Epidermal melanocyte (primary cell): ENCODE data around the gene TMEM171.

Experiments used
- DNase-seq: peaks from one replicate; pipeline ENCODE4 v3.0.0; 2011; ENCODE audit warnings: low spot score; ENCODE audit not compliant: insufficient read length

The TMEM171 gene

GRCh38 chr5:73119451-73120157 is 771 bp upstream of the TMEM171 start:
- no peak for DNase-seq

DNA sequence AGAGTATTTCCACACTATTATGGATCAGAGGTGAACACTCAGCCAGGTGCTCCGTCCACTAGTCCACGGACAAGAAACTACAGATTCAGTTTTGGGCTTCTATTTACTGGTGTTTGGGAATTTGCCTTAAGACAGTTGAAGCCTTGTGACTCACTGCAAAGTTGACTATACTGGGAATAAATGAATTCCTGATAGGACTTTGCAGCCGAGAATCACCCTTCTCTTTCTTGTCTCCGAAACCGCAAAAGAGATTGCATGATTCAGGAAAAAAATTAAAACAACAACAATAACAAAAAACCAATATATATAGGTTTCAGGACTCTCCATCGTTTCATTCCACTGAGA is 716 bp downstream of the TMEM171 start:
- no peak for DNase-seq

DNA sequence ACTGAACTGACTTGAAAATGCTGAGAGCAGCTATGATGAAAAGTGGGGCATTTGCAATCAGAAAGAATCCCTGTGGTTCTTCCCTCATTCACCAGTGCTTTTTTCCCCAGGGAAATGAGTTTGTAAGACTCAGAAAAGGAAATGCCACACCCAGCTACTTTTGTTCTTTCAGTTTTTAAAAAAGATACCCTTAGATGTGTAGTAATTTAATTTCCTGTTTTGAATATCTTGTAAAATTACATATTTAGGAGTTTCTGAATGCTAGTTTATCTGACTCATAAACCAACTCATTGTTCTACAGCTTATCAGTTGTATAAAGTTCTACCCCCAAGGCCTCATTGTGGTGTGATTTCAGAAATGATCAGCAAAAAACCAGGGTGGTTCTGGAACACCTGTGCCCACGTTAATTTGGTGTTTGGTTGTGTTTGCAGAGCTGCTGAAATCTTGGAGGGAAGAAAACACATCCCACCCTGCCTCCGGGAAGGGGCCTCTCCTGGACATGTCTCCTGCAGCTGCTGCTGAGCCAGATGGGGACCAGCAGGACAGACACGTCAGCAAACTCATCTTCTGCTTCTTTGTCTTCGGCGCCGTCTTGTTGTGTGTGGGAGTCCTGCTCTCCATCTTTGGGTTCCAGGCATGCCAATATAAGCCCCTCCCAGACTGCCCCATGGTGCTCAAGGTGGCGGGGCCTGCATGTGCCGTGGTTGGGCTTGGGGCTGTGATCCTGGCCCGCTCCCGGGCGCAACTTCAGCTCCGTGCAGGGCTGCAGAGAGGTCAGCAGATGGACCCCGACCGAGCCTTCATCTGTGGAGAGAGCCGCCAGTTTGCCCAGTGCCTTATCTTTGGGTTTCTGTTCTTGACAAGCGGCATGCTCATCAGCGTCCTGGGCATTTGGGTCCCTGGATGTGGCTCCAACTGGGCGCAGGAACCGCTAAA is 2.8 kb downstream of the TMEM171 start:
- no peak for DNase-seq

GRCh38 chr5:73125289-73125688 is 4.9 kb downstream of the TMEM171 start:
- DNase-seq: no peak

DNA sequence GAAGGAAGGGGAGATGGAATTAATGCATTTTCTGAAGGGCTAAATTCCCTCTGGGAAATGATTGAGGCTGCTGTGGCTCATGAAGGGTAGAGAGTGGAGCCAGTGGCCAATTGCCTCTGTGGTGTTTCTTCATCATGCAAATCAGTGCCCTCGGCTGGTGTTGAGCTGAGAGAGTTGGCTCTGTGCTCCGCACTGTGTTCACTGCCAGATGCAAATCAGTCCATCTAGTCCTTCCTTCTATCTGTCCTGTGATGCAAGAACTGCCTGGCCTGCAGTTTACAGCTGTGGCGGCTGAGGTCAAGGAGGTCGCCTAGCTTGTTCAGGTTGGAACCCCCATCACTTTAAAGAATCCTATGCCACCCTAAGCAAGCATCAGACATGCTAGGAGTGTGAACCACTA is 6.0 kb downstream of the TMEM171 start:
- DNase-seq: no peak

DNA sequence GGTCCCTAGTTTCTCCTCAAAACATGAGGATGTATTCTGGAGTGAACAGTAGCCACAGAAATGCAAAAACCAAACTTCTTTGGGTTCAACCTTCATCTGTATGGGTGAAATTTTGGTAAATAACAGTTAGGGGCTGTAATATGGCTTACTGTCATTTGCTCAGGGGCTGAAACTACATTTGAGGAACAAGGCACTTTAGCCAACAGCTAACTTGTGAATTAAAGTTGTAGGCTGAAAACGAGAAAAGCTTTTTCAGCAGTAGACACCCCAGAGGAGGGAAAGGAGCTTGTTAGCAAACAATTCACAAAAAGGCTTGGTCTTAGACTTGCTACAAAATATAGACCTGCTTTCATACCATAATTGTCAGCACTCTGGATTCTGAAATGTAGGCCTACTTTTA is 6.6 kb downstream of the TMEM171 start:
- no peak for DNase-seq

GRCh38 chr5:73129143-73129542 is 8.8 kb downstream of the TMEM171 start:
- no peak for DNase-seq

DNA sequence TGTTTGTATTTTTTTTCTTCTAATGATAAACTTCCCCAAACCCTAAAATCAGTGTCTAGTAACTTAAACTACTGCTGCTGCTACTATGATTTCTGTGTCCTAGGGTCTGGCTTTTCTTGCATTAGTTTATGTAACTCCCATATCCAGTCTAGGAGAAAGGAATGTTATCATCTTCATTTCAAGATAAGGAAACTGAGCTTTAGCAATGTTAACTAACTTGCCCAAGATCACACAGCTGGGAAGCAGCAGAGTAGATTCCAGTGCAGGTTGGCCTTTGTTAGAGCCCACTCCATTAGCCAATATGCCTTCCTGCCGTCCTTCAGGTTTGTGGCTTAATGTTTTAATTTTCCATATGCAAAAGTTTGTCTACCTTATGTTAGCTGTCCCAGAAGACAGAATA is 10.4 kb downstream of the TMEM171 start:
- DNase-seq: no peak

DNA sequence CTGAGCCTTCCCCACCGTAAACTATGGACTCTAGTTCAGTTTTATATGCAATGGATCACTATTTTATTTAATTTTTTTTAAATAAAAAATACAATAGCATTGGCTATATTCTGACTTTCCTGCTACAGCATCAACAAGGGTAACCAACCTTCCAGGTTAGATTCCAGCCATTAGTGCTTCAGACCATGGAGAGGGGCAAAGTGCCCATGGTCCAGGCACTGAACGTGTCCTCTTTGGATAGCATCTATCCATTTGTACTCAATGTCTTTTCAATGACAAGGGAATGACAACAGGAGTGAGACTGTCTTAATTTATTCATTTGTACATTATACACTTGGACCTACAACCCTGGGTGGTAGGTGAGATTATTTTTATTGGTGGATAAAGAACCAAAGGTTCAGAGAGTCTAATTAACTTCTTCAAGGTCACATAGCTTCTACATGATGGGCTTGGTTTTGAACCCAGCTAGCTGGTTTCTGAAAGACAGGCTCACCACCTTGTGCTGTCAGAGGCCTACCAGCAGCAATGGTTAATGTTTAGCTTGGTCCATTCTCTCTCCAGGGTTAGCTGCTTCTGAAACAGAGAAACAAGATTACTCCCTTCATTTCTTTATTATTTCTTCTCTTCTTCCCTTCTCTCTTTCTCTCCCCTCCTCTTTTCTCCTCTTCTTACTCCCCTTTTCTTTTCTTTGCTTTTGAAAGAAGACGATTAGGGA is 11.5 kb downstream of the TMEM171 start:
- DNase-seq: no peak

- DNase-seq: no peak
These were observed 12.4 kb downstream of the TMEM171 start for GRCh38 chr5:73132759-73133158.

DNA sequence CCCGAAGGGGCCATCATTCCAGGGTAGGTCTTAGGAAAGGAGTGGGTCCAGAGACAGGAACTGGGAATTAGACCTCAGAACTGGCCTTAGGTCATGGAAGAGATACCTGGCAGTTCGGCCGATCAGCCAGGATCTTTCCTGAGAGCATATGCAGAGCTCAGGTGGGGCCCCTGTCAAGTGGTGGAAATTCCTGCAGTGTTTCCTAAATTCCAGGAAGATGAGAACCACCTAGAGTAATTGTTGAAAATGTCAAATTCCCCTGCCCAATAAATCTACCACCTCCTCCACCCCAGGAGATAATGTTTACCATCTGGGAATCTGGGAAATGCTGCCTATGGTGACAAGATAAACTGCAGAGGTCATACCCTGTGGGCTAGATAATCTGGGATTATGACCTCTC is 14.6 kb downstream of the TMEM171 start:
- no peak for DNase-seq

DNA sequence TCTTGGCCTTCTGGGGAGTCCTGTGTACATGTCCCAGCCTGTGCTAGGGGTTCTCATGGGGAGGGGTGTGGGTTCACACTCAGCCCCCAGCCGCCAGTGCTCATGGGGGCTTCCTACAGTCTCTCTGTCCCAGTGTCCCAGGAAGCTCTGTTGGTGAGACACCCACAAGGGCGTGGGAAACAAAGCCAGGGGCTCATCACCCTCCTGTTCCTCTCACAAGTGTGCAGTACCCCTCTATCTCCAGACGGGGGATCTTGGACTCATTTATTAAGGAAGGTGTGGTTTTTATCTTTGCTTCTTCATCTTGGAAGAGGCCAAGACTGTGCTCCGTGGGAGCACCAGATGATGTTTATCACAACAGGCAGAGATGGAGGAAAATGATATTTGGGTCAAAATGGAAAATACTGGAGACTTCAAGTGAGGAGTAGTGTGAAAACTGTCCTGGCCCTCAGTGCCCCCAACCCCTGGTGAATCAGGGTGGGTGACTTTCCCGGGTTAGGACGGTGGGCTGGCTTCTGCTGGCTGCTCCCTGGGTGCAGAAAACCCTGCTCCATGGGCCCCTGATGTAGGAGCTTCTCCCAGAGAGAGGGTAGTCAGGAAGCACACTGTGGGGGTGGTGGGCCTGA is 15.2 kb downstream of the TMEM171 start:
- DNase-seq: no peak

GRCh38 chr5:73136055-73136562 is 15.7 kb downstream of the TMEM171 start:
- no peak for DNase-seq

- DNase-seq: no peak
These were observed 17.5 kb downstream of the TMEM171 start for GRCh38 chr5:73137563-73138530.

DNA sequence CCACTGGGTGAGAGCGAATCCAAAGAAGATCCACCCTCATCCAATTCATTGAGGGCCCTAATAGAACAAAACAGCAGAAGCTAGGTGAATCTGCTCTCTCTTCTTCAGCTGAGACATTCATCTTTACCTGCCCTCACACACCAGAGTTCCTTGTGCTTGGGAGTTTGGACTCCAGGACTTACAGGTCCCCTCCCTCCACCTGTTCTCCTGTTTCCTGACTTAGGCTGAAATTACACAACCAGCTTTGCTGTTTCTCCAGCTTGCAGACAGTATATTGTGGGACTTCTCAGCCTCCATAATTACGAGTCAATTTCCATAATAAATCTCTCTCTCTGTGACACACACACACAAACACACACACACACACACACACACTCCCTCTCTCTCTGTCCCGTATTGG is 19.1 kb downstream of the TMEM171 start:
- DNase-seq: no peak

DNA sequence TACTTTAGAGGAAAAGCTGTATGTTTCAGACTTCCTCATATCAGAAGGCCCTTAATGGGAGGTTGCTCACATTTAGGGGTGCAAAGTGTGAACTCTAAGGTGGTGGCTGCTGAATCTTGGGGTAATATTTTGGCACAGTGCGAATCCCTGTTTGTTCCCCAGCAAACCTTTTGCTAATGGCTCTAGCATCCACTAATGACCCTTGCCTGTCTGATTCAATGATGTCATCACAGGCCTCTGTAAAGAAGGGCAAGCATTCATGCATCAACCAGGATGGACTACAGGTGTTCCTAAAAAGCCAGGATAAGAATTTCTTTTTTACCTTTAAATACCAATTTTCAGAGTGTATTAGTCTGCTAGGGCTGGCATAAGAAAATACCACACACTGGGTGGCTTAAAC is 20.4 kb downstream of the TMEM171 start:
- no peak for DNase-seq

DNA sequence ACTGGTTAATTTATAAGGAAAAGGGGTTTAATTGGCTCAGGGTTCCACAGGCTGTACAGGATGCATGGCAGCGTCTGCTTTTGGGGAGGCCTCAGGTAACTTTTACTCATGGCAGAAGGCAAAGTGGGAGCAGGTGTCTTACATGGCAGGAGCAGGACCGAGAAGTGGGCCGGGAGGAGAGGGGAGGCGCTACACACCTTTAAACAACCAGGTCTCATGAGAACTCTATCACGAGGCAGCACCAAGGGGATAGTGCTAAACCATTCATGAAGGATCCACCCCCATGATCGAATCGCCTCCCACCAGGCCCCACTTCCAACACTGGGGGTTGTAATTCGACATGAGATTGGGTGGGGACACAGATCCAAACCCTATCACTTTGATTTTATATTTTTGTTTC is 21.7 kb downstream of the TMEM171 start:
- DNase-seq: no peak

GRCh38 chr5:73143716-73144115 is 23.3 kb downstream of the TMEM171 start:
- no peak for DNase-seq

DNA sequence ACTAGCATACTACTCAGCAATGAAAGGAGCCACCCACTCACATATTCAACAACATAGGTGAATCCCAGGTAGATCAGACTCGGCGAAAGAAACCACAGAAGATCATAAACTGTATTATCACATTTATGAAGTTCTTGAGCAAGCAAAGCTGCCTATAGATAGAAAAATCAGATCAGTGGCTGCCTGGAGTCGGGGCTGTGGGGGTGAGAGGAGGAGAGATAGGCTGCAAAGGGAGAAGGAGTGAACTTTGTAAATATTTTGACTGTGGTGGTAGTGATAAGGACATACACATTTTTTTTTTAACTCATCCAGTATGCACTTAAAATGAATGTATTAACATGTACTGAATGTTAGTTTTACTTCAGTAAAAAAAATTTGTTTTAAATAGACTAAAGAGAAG is 29.2 kb downstream of the TMEM171 start:
- no peak for DNase-seq

GRCh38 chr5:73150876-73151275 is 30.5 kb downstream of the TMEM171 start:
- DNase-seq: no peak
